ENCODE data around the gene SNAI1.
"Not testable (repeated sequence)": the region's sequence is repeated elsewhere in the genome, so short reads cannot be mapped to it uniquely, and the experiment has no call there.

The SNAI1 gene

GRCh38 chr20:49964964-49965780 lies 17.6 kb upstream of the SNAI1 start:
- peak; percentile 26 for DNase-seq

GRCh38 chr20:49965781-49966305 lies 16.9 kb upstream of the SNAI1 start:
- no peak for DNase-seq

- DNase-seq: no peak
These were observed 15.9 kb upstream of the SNAI1 start for GRCh38 chr20:49966861-49967260.

GRCh38 chr20:49969234-49969633 lies 13.5 kb upstream of the SNAI1 start:
- no peak for DNase-seq

GRCh38 chr20:49969946-49970345 lies 12.8 kb upstream of the SNAI1 start:
- no peak for DNase-seq

GRCh38 chr20:49970498-49970897 lies 12.3 kb upstream of the SNAI1 start:
- DNase-seq: no peak

GRCh38 chr20:49973981-49974380 lies 8.8 kb upstream of the SNAI1 start:
- no peak for DNase-seq

GRCh38 chr20:49976542-49976941 lies 6.2 kb upstream of the SNAI1 start:
- DNase-seq: no peak

- not testable (repeated sequence) for DNase-seq
These were observed 5.0 kb upstream of the SNAI1 start for GRCh38 chr20:49977740-49978139.

- DNase-seq: no peak
These were observed 4.1 kb upstream of the SNAI1 start for GRCh38 chr20:49978685-49979029.

GRCh38 chr20:49979030-49979832 lies 3.5 kb upstream of the SNAI1 start:
- peak; percentile 20 for DNase-seq

GRCh38 chr20:49980140-49981008 lies 2.4 kb upstream of the SNAI1 start:
- no peak for DNase-seq

- no peak for DNase-seq
These were observed 1.3 kb upstream of the SNAI1 start for GRCh38 chr20:49981218-49982071.

GRCh38 chr20:49982072-49982345 lies 771 bp upstream of the SNAI1 start:
- no peak for DNase-seq

GRCh38 chr20:49983123-49983847 lies 505 bp downstream of the SNAI1 start:
- DNase-seq: no peak

GRCh38 chr20:49983848-49984408 lies 1.1 kb downstream of the SNAI1 start:
- DNase-seq: no peak

GRCh38 chr20:49984426-49985153 lies 1.8 kb downstream of the SNAI1 start:
- DNase-seq: no peak

GRCh38 chr20:49985157-49985556 lies 2.4 kb downstream of the SNAI1 start:
- no peak for DNase-seq

GRCh38 chr20:49985617-49986016 lies 2.8 kb downstream of the SNAI1 start:
- no peak for DNase-seq

GRCh38 chr20:49986049-49986448 lies 3.3 kb downstream of the SNAI1 start:
- no peak for DNase-seq

Data from NCI-H1694 treated with DMSO at 0.1 percent for 48 hours (cell line).